OCI-LY3 (cell line): Measurements from ENCODE around the gene MARK4.

Experiments used
- H2AFZ ChIP-seq: fragments of 200-600, 300-600 bp; shearing (Covaris generic); 2 replicates; pipeline ENCODE4 v1.6.0; 2014; ENCODE audit warnings: antibody characterized with exemption, low read depth, low read length
- H3K27ac ChIP-seq: fragments of 200-600, 300-600 bp; sonication (generic); 2 replicates; pipeline ENCODE4 v1.5.1; 2014; ENCODE audit warnings: mild to moderate bottlenecking, low read length, moderate library complexity, mixed read lengths
- H3K27me3 ChIP-seq: fragments of 200-600, 300-600 bp; sonication (generic); 2 replicates; pipeline ENCODE4 v1.6.1; 2014; ENCODE audit warnings: low read depth, low read length, mixed read lengths
- H3K36me3 ChIP-seq: fragments of 200-600, 300-600 bp; sonication (generic); replicated peaks from 2 replicates; pipeline ENCODE3; 2014; ENCODE audit warnings: low read depth, low read length, mixed read lengths
- H3K4me1 ChIP-seq: fragments of 300-600, 200-600 bp; sonication (generic); 2 replicates; pipeline ENCODE4 v1.6.1; 2014; ENCODE audit warnings: low read length, mixed read lengths
- H3K4me2 ChIP-seq: fragments of 200-600, 300-600 bp; sonication (generic); 2 replicates; pipeline ENCODE4 v1.6.1; 2014; ENCODE audit warnings: low read length, mixed read lengths
- H3K4me3 ChIP-seq: fragments of 300-600, 200-600 bp; sonication (generic); 2 replicates; pipeline ENCODE4 v1.5.1; 2014; ENCODE audit warnings: antibody characterized with exemption, mild to moderate bottlenecking, low read length, moderate library complexity
- H3K79me2 ChIP-seq: fragments of 300-600, 200-600 bp; shearing (Covaris generic); 2 replicates; pipeline ENCODE4 v1.6.1; 2014; ENCODE audit warnings: mild to moderate bottlenecking, low read length, mixed read lengths
- H3K9ac ChIP-seq: fragments of 300-600, 200-600 bp; shearing (Covaris generic); 2 replicates; pipeline ENCODE4 v1.6.0; 2014; ENCODE audit warnings: mild to moderate bottlenecking, low read length, moderate library complexity
- H3K9me3 ChIP-seq: fragments of 200-600, 300-600 bp; shearing (Covaris generic); 2 replicates; pipeline ENCODE4 v1.6.1; 2014; ENCODE audit warnings: low read length, mixed read lengths; ENCODE audit not compliant: insufficient read depth
- H4K20me1 ChIP-seq: fragments of 200-600, 300-600 bp; sonication (generic); 2 replicates; pipeline ENCODE4 v1.6.1; 2016; ENCODE audit warnings: low read length, mixed read lengths; ENCODE audit not compliant: insufficient read depth
- CTCF ChIP-seq: fragments of 200-600, 300-600 bp; sonication (generic); IDR thresholded peaks from 2 replicates; pipeline ENCODE4 v1.5.1; 2014; ENCODE audit warnings: antibody characterized with exemption, low read length, low read depth
- EZH2phosphoT487 ChIP-seq: fragments of 200-600 bp; shearing (Covaris generic); IDR thresholded peaks from 2 replicates; pipeline ENCODE4 v1.6.1; 2018; ENCODE audit warnings: antibody characterized with exemption, mixed run types, low read depth

Gene MARK4

GRCh38 chr19:45247136-45247535 is 3.9 kb upstream of the MARK4 start:
- no peak overlapping the region for H3K9ac ChIP-seq
- no peak overlapping the region for H2AFZ ChIP-seq
- no peak overlapping the region for H3K27ac ChIP-seq
- H3K4me3 ChIP-seq = no peak overlapping the region
- no peak overlapping the region for H3K4me2 ChIP-seq
- H3K36me3 ChIP-seq = no peaks in the 10 kb centered on the region
- no peaks in the 10 kb centered on the region for H4K20me1 ChIP-seq
- H3K4me1 ChIP-seq = peaks cover 12% of the 10 kb centered on the region
- H3K27me3 ChIP-seq = no peaks in the 10 kb centered on the region; the same call in 1 of the 2 replicates
- peaks cover 7% of the 10 kb centered on the region for H3K79me2 ChIP-seq
- H3K9me3 ChIP-seq = no peaks in the 10 kb centered on the region
- no peak for TF ChIP-seq EZH2phosphoT487
- TF ChIP-seq CTCF = no peak

GRCh38 chr19:45249261-45250033 is 1.6 kb upstream of the MARK4 start:
- Histone ChIP-seq H3K4me1 (peaks cover 18% of the 10 kb centered on the region), H3K36me3 (no peaks in the 10 kb centered on the region), H2AFZ (0 out of 2 replicates have a peak overlapping the region, but pooled peaks have one; percentile 10), H3K27me3 (no peaks in the 10 kb centered on the region; the same call in 1 of the 2 replicates), H4K20me1 (peaks cover 13% of the 10 kb centered on the region; the same call in 1 of the 2 replicates), H3K4me3 (peak overlapping the region; percentile 78; the same call in 1 of the 2 replicates), H3K9ac (no peak overlapping the region), H3K79me2 (peaks cover 26% of the 10 kb centered on the region), H3K9me3 (no peaks in the 10 kb centered on the region), H3K27ac (no peak overlapping the region), H3K4me2 (peak overlapping the region; percentile 77)
- TF ChIP-seq CTCF (no peak), EZH2phosphoT487 (no peak)

- TF ChIP-seq EZH2phosphoT487 (no peak), CTCF (no peak)
- H4K20me1 ChIP-seq = peaks cover 13% of the 10 kb centered on the region; the same call in 1 of the 2 replicates
- H3K9me3 ChIP-seq = no peaks in the 10 kb centered on the region
- no peaks in the 10 kb centered on the region for H3K36me3 ChIP-seq
- peak overlapping the region; percentile 97 for H3K4me2 ChIP-seq
- H3K79me2 ChIP-seq = peaks cover 26% of the 10 kb centered on the region
- peak overlapping the region; percentile 70 for H3K9ac ChIP-seq
- H3K4me3 ChIP-seq = peak overlapping the region; percentile 78
- no peaks in the 10 kb centered on the region; the same call in 1 of the 2 replicates for H3K27me3 ChIP-seq
- peaks cover 18% of the 10 kb centered on the region for H3K4me1 ChIP-seq
- H2AFZ ChIP-seq = peak overlapping the region; percentile 82
- H3K27ac ChIP-seq = no peak overlapping the region
Observed at GRCh38 chr19:45250216-45250831, 747 bp upstream of the MARK4 start.
